KBM-7 (cell line): ENCODE results near the gene VCX3A.
A peak's percentile ranks its signal among the peaks of the same experiment; 100 is the strongest.
"Not testable (repeated sequence)": the region's sequence is repeated elsewhere in the genome, so short reads cannot be mapped to it uniquely, and the experiment has no call there.

Experiments used
- DNase-seq: peaks from one replicate; pipeline ENCODE4 v3.0.0-alpha.2; 2015
- in situ Hi-C: fragments of 300-500 bp; cut with MboI; formaldehyde crosslinking; loops from 2 replicates; pipeline ENCODE4 v1.14.3; 2020; ENCODE audit warnings: low sequenced_read_pairs, low pct_unique_long_range_greater_than_20kb, mixed read lengths

The VCX3A gene

DNA sequence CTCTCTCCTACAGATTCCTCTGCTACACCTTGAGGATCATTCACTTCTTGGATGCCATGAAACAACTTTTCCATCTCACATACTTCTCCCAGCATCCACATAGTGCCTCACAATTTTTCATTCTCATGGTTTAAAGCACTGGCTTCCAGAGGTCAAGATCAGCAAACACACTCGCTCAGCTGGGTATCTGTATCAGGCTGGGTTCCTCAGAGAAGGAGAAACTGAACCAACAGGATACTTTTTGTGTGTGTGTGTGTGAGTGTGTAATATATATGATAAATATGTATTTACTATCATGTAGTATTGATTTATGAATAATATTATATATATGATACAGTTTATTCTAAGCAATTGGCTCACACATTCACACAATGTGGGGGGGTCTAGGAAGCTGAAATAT, at the start of gene VCX3A:
Gene VCX3A (minus strand): TSS at position 101 of the 400 bp plus-strand sequence. CDS start 621 bp downstream, outside the sequence.
- DNase-seq, in situ Hi-C loops: not testable (repeated sequence)

DNA sequence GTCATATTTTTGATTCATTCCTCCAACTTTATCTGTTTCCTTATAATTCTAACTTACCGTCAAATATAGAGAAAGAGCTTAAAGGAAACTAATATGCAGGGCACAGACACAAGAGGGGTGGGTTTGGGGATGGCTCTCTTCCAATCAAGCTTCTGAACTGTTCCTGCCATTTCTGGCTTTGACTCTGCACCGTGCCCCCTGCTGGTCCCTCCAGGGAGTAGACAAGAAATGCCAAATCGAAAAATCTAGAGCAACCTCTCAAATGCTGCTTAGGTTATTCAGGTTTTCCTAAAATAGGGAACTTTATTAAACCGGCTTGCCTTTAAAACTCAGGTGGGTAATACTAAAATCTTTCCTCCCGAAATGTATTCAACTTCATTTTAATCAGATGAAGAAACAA, 39.8 kb upstream of the VCX3A start:
- peak; percentile 1 for DNase-seq
- in situ Hi-C loops, result no loop called here

DNA sequence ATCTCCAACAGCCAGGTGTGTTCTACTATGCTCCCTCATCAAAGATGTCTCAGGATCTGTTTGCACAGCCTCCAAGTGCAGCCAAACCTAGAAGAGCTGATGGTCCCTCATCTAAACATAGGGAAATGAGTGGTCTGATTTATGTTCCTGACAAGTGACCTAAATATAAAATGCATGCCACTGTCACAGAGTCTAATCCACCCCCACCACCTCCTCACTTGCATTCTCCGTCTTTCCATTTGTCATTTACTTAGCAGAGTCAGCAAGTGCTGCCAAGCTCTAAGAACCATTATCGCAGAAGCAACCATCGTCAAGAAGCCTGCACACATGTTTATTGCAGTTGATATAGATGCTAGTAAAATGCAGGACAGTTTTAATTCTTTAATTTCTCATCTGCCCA, 33.1 kb upstream of the VCX3A start:
- in situ Hi-C loops, result no loop called here
- no peak for DNase-seq

DNA sequence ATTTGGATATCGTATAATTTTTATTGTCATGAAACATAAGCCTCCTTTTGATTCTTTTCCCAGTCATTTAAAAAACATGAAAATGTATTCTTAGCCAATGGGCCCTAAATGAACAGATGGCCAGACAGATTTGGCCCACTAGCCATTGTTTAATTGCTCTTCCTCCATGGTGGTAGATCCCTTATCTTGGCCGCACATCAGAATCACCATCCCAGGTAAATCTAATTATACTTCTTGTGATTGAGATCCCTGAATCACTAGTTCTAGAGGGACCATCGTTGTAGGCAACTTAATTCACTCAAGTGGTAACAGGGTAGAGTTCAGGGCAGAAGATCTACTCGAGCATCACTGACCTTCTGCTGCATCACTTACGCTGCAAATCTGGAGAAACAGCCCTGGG, 24.1 kb upstream of the VCX3A start:
- in situ Hi-C loops, result no loop called here
- DNase-seq, result no peak

DNA sequence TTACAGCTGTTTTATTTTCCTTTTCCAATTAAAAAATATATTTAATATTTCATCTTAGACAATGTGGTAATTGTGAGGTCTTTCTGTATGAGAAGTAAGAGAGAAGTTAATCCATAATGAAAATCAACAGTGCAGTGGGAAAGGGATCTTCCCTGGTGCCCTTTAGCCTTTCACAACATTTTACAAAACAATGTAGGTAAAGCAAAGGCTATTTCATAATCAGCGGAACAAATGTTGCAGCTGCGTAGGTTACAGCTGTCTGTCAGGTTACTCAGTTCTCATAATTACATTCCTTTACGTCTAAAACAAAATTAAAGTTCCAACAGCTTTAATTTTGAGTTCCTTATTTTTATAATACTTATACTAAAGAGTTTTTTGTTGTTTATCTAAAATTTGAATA, 22.8 kb upstream of the VCX3A start:
- in situ Hi-C loops, result no loop called here
- no peak for DNase-seq

DNA sequence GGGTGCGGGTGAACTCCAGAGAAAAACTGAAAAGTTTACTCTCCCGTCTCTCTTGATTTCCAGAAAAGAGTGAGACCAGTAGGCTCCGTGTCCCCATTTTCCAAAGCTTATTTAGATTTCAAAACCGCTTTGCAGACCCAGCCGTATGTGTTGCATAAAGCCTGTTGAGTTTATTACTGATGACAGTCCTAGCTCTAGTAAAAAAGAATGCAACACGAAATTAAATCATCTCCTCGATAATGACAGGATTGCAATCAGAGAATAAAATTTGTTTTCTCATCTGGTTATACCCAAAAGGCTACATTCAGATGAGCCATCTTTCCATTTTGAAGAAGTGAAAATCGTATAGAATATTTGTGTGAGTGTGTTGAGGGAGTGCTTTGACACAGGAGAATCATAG, 16.1 kb upstream of the VCX3A start:
- DNase-seq, result no peak
- in situ Hi-C loops, result no loop called here

DNA sequence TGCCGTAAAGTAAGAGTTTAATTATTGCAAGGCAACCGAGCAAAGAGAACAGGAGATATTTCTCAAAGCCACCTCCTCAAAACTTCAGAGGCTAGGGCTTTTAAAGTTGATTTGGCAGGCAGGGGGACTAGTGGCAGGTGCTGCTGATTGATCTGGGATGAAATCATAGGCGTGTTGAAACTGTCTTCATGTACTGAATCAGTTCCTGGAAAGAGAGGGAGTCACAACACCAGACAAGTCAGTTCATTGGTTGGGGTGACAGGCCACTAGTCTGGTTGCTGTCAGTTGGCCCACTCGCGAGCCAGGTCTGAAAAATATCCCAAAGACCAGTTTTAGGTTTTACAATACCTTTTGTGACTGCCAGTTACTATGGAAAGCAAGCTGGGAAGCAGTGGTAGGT, 10.8 kb upstream of the VCX3A start:
- in situ Hi-C loops, result no loop called here
- DNase-seq, result no peak

DNA sequence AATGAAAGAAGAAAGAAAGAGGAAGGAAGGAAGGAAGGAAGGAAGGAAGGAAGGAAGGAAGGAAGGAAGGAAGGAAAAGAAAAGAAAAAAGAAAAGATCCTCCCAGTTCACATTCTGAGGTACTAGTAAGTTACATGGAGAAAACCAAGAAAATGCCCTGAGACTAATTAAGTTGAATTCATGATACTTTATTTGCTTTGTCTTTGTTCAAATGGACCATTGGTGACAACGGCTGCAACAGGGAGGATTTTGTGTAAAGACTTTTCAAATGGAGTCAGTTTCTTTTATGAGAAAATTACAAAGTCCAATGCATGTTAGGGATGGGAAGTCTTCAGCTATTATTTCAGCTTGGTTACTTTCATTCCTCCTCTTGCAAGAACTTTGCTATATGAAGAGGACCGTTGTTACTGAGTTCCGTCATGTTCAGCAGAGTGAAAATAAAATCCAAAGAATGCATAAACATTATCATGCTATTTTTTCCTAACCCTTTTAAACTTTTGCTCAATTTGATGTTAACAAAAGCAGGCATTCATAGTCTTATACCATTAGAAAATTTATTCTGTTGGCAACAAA, 8.3 kb downstream of the VCX3A start:
- no peak for DNase-seq
- in situ Hi-C loops, result no loop called here

DNA sequence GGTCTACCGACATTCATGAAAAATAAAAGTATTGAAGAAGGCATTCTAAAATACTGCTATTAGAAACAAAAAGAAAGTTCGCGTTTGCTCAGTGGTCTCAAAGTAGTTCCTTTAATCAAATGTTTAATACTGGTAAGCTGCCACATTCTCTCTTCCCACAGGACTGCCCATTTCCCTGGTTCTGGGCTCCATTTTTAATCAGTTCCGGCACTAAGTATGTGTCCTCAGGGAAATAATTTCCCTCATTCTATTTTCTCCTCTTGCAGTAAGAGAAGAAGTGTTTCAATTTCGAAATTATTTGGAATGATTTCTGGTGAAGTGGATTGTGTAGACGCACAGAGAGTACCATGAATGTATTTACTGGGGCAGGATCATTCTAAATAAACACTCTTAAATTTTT, 17.5 kb downstream of the VCX3A start:
- DNase-seq, result no peak
- in situ Hi-C loops, result no loop called here

DNA sequence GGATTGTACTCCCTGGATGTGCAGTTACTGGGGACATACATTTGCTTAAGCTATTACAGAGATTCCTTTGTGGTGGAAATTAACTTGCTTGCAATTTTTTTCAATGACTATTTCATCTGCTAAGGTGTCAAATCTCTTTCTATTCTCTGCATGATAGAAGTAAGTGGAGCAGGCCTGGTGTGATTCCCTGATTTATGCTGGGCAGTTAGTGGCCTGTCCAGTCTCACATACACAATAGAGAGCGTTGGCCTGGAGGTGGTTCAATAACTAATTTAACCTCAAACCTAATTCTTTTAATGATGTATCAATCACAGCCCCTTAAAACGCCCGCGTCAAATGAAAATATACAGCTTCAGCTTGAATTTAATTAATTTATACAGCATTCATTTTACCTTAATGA, 28.5 kb downstream of the VCX3A start:
- in situ Hi-C loops, result no loop called here
- no peak for DNase-seq

DNA sequence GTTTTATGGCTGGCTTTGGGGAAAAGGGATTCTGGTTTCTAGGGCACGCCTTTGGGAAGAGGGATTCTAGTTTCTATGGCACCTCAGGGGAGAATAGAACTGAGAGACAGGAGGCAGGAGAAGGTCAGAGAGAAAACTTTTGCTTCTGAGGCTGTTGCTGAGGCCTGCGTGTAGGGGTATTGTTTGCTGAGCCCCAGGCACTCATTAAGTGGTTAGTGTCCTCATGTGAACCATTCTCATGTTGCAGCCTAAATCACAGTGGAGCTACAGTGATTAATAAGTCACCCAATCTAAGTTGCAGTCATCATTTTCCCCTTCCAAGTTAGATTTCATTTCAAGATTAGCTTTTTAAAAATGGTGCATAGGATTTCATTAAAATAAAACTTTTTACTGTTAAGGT, 29.0 kb downstream of the VCX3A start:
- DNase-seq, result no peak
- in situ Hi-C loops, result no loop called here

DNA sequence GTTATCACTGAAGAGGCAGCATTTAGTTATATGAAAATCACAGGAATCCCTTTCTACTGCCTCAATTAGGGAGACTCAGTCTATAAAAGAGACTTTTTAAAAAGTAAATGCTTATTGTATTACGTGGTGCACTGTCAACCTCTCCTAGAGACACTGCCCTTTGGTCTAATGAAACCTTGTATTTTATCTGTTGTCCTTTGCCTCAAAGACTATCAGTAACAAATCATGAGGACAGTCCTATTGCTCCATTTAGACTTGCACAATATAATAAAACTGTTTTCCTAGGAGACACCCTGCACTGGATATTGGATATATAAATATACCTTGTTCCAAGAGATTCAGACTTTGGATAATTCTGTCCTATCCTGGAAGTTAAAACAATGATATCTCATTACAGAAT, 34.2 kb downstream of the VCX3A start:
- no peak for DNase-seq
- in situ Hi-C loops, result no loop called here

DNA sequence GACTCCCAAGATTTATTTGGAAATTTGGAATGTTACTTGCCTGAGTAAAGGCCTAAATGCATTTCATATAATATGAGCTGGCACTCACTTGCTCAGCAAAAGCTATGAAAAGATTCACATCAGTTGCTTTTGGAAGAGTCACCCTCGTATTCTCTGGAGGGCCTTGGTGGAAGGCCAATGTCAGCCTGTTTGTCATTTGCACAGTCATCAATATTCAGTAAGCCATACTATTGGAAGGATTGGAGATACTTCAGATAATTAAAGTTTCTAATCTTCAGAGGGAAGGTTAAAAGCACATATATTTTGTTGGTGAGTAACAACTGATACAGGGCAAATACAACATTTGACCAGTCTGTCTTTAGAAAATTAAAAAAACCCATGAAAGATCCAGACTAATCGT, 36.6 kb downstream of the VCX3A start:
- DNase-seq, result no peak
- in situ Hi-C loops, result no loop called here
